ENCODE data around the gene PNLIPRP3. TPM values are rescaled to one million over a fixed set of nuclear protein-coding genes. Genes with fewer than 3 reads are reported as not detected.
"Not testable (repeated sequence)": the region's sequence is repeated elsewhere in the genome, so short reads cannot be mapped to it uniquely, and the experiment has no call there.

The PNLIPRP3 gene
- not detected for total RNA-seq

DNA sequence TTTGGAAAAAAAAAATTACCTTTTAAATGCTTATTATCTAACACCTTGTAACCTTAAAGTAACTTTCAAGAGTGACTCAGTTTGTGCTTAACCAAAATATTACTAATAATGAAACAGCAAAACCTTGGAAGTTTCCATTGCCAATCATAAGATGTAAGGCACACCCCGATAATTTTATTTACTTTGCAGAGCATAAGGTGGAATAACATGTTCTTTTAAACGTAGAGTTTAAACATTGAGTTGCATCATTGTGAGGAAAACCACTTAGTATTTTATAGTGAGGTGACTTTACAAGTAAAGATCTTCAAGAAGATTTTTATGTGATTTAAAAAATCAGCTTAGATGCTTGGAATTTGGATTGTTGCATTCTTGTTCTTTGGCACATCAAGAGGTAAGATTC, at the start of gene PNLIPRP3:
Gene PNLIPRP3, plus strand, starts transcription at position 177 of the 400 bp plus-strand sequence. Its CDS starts 166 bp downstream, at position 343.
- DNase-seq (ENCODE audit: low spot score in 2 of 2) (no peak), FAIRE-seq (no peak)

DNA sequence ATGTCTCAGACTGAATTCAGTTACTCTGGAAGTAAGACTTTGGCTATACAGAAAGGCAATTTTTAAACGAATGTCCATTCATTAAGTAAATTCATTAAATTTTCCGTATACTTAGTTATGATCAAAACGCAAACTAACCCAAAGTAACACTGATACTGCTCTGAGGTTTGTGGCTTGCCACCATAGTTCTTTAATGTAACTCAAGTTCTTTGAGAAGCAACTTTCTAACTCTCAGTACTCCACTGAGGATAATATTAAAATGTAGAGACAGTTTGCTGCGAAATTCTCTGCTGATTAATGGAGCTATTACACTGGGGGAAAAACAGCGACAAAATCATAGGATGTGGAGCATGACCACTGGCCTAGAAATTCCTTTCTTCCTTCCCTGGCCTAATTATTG, 45.4 kb upstream of the PNLIPRP3 start:
- FAIRE-seq, result no peak
- DNase-seq (ENCODE audit: low spot score in 2 of 2), result no peak

DNA sequence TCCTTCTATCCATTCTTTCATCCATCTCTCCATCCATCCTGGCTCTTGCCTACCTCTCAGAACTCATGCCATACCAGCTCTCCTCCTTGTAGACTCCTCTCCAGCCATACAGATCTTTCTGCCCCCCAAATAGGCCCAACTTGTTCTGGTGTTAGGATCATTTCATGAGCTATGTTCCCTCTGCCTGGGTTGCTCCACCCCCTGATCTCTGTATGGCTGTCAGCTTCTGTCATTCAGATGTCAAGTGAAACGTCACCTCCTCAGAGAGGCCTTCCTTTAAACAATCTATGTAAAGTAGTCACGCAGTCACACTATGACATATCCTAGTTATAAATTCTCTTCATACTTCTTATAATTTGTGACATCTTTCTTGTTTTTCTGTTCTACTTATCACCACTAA, 42.3 kb upstream of the PNLIPRP3 start:
- FAIRE-seq, result no peak
- no peak for DNase-seq (ENCODE audit: low spot score in 2 of 2)

DNA sequence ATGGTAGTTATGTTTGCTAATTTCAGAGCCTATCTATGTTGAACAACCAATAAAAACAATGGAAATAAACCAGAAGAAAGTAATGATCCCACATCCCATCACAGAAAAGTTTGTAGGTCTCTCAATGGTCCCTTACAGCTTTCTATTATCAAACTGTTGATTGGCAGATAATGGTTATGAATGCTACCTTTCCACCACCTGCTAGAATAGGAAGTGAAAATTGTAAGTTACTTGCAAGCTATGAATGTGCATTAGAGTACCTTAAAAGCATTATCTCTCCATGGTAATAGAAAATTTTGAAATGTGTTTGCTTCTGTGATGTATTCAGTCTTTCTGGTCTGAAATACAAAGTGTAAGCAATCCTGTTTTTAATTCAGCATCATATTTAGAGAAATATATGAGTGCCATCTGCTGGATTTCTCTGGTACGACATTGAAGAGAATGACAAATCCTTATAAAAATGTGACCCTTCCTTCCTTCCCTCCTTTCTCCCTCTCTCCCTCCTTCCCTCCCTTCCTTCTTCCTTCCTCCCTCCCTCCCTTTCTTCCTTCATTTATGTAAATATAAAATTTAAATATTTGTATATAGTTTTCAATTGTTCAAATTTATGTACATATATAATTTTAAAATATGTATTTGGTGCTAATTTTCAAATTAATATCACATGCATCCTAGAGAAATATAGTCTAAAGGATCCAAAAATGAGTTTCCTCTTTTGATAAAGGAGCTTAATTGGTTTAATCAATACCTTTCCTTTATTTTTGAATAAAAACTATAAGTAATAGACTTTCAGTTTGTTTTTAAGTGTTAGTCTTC, 41.4 kb upstream of the PNLIPRP3 start:
- FAIRE-seq (peak; percentile 66), DNase-seq (ENCODE audit: low spot score in 2 of 2) (no peak)

DNA sequence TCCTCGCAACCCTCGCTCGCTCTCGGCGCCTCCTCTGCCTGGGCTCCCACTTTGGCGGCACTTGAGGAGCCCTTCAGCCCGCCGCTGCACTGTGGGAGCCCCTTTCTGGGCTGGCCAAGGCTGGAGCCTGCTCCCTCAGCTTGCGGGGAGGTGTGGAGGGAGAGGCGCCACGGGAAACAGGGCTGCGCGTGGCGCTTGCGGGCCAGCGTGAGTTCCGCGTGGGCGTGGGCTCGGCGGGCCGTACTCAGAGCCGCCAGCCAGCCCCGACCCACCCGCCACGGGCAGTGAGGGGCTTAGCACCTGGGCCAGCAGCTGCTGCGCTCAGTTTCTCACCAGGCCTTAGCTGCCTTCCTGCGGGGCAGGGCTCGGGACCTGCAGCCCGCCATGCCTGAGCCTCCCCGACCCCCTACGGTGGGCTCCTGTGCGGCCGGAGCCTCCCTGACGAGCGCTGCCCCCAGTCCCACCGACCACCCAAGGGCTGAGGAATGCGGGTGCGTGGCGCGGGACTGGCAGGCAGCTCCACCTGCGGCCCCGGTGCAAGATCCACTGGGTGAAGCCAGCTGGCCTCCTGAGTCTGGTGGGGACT, 34.3 kb upstream of the PNLIPRP3 start:
- DNase-seq (ENCODE audit: low spot score in 2 of 2); FAIRE-seq: not testable (repeated sequence)

DNA sequence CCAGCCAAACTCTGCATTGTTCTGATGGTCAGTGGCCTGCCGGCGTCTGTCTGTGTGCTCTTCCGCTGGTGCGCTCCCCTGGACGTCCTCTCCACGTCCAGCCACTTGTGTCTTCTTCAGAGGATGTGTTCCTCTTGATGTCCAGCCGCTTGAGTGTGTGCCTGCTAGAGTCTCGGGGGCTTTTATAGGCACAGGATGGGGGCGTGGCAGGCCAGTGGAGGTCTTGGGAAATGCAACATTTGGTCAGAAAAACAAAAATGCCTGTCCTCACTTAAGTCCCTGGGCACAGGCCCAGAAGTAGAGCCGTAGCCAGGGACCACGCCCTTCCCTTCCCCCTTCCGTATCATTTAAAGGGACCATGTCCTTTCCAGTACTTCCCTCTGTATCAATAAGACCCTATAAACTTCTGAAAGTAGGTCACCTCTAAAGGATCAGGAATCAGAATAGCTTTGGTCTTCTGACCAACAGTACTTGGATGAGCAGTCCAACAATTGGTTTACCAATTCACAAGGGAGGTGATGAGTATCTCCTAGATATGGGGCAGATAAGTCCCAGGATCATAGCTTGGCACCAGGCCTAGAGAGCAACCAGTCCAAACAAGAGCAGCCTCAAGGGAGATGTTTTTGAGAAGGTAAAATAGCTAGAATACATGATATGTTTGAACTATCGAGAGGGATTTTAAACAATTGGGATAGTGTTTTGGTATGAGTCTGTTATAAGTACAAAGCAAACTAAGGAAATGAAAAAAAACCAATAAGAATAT, 32.2 kb upstream of the PNLIPRP3 start:
- no peak for DNase-seq (ENCODE audit: low spot score in 2 of 2)
- no peak for FAIRE-seq

DNA sequence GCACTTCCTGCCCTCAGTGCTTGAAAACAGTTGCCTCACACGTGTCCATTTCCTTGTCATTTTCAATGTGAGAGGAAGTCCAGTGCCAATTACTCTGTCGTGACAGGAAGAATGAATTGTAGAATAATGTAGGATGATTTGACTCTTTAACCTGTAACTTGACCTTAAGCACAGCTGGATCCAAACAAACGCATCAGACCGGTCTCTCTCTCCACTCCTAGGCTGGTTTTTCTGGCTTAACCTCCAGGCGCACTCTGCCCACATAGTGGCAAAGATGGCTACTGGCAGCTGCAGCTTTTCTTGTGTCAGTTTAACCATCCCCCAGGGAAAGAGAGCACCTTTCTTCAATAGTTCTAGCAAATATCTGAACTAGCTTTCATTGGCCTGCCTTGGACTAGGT, 29.4 kb upstream of the PNLIPRP3 start:
- no peak for FAIRE-seq
- no peak for DNase-seq (ENCODE audit: low spot score in 2 of 2)

DNA sequence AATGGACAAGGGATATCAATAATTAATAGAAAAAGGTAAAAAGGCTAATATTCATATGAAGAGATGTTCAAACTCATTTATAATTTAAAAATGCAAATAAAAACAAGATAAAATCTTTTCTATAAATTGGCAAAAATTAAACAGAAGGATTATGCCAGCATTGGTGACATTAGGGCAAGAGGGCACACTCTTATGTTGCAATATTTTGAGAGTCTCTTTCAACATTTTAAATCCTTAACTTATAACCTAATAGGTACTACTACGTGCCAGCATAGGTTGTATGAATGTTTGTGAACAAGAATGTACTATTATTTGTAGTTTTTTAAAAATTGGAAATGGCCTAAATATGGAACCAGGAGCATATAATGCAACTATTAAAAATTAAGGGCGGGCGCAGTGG, 24.8 kb upstream of the PNLIPRP3 start:
- no peak for FAIRE-seq
- DNase-seq (ENCODE audit: low spot score in 2 of 2), result no peak

DNA sequence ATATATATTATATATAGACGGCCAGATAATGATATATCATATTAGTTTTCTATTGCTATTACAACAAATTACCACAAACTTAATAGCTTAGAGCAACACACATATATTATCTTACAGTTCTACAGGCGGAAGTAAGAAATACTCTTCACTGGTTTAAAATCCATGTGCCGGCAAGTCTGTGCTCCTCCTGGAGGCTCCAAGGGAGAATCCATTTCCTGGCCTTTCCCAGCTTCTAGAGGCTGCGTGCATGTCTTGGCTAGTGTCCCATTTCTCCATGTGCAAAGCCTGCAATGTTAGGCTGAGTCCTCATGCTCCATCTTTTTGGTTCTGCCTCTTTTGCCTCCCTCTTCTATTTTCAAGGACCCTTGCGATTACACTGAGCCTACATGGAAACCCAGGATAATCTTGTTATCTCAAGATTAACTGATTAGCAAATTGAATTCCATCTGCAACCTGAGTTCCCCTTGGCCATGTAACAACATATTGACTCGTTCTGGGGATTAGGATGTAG, 23.9 kb upstream of the PNLIPRP3 start:
- DNase-seq (ENCODE audit: low spot score in 2 of 2) (no peak), FAIRE-seq (no peak)

DNA sequence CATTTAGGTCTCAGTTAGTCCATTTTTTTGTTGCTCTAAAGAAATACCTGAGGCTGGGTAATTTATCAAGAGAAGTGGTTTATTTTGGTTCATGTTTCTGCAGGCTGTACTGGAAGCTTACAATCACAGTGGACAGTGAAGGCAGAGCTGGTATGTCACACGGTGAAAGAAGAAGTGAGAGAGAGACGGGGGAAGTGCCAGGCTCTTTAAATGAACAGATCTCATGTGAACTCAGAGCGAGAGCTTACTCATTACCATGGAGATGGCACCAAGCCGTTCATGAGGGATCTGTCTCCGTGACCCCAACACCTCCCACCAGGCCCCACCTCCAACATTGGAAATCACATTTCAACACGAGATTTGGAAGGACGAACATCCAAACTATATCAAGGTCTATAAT, 18.9 kb upstream of the PNLIPRP3 start:
- DNase-seq (ENCODE audit: low spot score in 2 of 2) (no peak), FAIRE-seq (no peak)

DNA sequence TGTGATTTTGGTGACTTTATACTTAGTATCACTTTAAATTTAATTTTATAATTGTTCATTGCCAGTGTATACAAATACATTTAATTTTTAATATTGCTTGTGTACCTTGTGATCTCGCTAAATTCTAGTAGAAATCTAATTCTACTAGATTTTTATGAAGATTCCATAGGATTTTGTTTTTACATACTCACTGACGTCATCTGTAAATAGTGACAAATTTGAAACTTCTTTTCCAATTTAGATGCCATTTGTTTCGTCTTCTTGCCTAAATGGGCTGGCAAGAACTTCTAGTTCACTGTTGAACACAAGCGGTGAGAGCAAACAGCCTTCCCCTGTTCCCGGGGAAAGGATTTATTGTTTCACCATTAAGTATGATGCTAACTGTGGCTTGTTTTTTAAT, 17.3 kb upstream of the PNLIPRP3 start:
- FAIRE-seq (no peak), DNase-seq (ENCODE audit: low spot score in 2 of 2) (no peak)

DNA sequence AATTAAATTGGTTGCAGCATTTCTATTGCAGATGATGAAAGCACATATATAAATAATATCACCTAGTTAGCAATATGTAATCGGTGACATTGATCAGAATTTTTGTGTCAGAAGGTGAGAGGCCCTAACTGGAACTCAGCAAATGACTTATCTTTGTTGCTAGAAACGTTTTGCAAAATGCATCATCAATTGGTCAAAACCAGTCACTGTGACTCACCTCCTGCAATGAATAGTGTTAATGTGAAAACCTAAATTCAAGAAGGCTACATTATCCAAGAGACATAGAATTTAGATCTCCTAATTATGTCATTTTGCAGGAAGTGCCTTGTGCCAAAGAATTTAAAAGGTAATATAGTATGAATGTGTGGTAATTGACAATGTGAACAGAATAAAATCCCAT, 9.8 kb upstream of the PNLIPRP3 start:
- no peak for FAIRE-seq

DNA sequence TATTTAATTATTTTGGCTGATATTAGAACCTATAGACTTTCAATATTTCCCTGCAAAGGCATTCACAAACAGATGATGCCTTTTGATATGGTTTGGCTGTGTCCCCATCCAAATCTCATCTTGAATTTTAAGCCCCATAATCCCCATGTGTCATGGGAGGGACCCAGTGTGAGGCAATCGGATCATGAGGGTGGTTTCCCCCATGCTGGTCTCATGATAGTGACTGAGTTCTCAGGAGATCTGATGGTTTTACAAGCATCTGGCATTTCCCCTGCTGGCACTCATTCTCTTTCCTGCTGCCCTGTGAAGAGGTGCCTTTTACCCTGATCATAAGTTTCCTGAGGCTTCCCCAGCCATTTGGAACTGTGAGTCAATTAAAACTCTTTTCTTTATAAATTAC, 9.3 kb upstream of the PNLIPRP3 start:
- FAIRE-seq, result no peak
- DNase-seq (ENCODE audit: low spot score in 2 of 2), result no peak

More for the DNA sequence above, 9.8 kb upstream of the PNLIPRP3 start:
- no peak for DNase-seq (ENCODE audit: low spot score in 2 of 2)

DNA sequence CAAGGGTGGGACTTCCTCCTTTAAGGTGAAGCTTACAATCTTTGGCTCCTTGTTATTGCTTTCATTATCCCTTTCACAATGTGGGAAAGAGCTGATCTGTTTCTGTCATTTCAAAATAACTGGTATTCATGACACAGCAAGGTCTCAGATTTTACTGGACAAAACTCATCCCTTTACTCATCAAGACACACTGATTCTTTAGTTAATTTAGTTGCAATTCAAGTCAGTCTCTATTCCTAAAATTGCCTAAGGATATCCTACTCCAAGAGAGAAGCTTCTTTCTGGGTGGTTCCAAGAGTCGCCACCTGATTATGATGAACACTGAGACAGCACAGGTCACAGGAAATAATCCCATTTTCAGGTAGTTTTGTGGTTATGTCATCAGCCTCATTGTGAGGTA, 5.8 kb upstream of the PNLIPRP3 start:
- no peak for FAIRE-seq
- no peak for DNase-seq (ENCODE audit: low spot score in 2 of 2)

DNA sequence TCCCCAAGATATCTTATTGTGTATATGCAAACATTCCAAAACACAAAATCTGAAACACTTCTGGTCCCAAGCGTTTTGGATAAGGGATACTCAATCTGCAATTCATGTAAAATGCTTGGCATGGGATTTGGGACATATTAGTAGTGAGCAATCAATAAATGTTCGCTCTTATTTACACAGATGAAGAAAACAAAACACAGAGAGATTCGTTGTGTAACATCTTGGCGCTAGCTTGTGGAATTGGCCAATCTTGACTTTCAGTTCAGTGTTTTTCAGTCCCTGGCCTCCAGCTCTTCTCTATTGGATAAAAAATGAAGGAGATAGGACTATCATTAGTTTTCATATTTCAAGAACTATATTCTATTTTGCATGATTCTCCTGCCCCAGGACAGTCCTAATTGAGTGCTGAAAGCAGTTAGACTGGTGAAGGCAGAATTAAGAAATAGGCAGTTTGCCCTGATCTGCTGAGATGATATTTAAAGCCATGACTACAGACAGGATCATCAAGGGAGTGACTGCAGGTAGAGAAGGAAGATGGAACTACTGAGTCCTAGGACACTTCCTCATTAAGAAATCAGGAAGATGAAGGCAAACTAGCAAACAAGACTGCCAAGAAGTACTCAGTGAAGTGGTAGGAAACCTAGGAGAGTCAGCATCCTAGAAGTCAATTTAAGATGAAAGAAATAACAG, 1.8 kb downstream of the PNLIPRP3 start:
- DNase-seq (ENCODE audit: low spot score in 2 of 2), result no peak
- no peak for FAIRE-seq

DNA sequence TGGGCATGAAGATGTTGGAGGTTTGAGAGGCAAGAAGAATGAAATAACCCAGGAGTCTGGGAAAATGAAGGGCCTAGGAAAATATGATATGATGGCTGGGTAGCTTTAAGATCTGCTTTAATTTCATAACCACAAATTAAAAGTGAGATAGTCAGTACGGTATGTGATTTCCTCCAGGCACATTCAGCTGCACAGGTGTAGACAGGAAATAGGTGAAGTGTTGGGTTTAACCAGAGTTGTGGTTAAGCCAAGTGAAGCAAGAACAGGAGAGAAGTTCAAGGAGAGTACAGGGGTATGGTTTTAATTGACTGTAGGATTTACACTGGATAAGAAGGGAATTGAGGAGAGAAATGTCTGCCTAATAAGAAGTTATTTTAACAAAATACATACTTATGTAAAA, 2.6 kb downstream of the PNLIPRP3 start:
- DNase-seq (ENCODE audit: low spot score in 2 of 2) (no peak), FAIRE-seq (no peak)

DNA sequence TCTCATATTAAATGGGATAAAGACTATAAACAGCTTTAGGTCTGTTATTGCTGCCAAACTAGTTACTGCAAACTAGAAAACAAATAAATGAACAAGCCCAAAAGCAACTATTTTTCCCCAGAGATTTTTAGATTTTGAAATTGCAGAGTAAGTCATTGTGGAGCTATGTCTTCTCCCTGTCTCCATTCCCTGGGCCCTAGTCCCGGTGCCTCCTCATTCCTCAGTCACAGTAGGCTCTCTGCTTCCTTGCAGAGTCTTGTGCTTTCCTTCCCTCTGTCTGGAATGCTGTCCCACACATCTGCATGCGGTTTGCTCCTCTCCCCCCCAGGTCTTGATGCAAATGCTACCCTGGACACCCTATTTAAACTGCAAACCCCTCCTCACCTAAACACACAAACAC, 4.0 kb downstream of the PNLIPRP3 start:
- no peak for FAIRE-seq
- DNase-seq (ENCODE audit: low spot score in 2 of 2), result no peak

DNA sequence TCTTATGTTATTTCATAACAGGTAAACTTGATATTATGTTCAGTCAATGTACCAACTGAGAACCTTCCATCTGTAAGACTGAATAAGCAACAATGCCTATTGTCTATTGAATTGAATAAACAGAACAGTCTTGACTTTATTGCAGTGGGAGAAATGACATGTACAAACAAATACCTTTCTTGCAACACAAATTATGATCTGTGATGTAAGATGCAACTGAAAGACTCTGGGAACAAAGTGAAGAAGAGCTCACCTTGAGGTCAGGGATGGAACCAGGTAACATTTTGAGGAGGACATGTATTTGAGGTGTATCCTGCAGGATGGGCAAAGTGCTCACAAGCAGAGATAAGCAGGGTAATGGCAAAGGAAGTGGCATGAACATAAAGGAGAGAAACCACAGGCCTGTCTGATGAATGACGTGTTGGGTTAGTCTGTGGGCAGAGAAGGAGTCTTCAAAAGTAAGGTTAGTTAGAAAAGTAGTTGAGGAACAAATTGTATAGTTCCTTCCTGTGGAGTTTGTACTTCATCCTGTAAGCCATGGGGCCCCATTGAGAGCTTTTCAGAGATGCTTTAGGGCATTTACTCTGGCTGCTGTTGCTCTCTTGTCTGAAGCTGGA, 9.5 kb downstream of the PNLIPRP3 start:
- FAIRE-seq (no peak), DNase-seq (ENCODE audit: low spot score in 2 of 2) (no peak)

DNA sequence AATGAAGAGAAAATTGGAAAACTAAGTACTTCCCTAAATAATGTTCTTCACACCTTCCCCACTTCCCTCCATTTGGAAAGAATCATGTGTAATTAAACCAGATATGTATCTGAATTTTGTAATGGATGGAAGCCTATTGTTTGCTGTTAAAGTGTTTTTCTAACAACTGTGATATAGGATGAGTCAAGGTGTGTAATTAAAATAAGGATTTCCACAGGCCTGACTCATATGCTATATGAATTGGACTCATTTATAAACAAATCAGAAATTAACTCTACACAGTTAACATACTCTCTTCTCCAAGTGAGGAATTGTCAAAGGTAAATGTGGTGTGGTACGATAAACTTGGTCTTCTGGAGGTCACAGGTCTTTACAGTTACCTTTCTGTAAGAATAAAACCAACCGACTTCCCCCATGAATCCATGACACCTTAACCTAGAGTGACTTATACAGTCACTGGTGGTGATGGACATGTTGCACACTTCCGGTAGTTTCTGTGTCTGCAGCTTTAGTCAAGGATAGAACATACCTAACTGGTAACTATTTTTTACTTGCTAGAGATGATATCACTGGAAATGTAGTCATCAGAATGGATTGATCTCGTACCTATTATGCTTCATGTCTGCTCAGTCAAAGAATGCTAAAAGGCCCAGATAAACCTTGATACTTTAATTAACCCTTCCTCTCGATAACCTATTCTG, 12.8 kb downstream of the PNLIPRP3 start:
- DNase-seq (ENCODE audit: low spot score in 2 of 2), result no peak
- FAIRE-seq, result no peak
